8988T (cell line): ENCODE measurements around the gene ZNRF3.
"Not testable (repeated sequence)": the region's sequence is repeated elsewhere in the genome, so short reads cannot be mapped to it uniquely, and the experiment has no call there.

ENCODE experiments used
- DNase-seq: peaks from one replicate; pipeline ENCODE4 v3.0.0; 2011

The ZNRF3 gene

GRCh38 chr22:28934026-28934425, 50.7 kb downstream of the ZNRF3 start:
- DNase-seq, result no peak

GRCh38 chr22:28935140-28935539, 51.8 kb downstream of the ZNRF3 start:
- no peak for DNase-seq

DNA sequence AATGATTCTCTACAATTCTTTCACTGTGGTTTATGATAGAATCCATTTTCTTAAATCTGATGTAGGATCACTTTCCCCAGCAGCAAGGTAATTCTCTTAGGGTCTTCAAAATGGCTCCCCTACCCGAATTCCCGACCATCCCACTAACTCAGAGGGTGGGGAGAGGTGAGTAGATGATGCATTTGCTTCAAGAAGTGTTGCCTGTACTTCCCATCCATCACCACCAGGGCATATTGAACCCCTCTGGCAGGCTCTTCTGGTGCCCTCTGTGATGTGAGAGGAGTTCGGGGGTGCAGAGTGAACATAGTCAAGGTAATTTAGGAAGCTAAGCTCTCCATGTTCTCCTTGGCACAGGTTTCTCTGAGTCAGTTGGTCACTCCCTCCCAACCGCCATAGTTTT, 52.3 kb downstream of the ZNRF3 start:
- DNase-seq, result no peak

- no peak for DNase-seq
These were observed 52.8 kb downstream of the ZNRF3 start for GRCh38 chr22:28936200-28936599.

DNA sequence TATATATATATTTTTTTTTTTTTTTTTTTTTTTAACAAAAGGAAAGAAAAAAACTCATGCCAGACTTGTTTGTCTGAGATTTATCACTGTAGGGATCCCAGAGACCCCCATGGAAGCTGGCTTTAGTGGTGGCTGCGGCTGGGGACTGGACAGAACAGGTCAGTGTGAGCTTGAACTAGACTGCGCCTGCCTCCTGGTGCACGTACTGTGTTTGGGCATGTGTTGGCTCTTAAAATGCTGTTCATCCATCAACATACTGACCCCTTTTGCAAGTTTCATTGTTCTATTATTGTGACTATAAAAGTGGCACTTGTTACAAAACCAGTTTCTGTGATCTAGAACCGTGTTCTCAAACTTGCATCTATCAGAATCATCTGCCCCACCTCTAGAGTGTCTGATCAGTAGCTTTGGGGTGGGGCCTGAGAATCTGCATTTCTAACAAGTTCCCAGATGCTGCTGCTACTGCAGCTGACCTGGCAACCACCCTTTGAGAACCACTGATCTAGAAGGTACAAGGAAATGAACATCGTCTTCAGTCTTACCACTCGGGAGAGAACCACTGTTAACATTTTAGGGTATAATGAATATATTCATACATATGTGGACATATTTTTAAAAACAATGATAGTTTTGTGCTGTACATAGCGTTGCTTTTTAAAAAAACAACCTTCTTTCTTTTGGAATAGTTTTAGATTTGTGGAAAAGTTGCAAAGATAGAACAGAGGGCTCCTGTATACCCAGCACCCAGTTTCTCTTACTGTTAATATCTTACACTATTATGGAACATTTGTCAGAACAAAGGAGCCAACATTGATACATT, 54.0 kb downstream of the ZNRF3 start:
- DNase-seq, result no peak

GRCh38 chr22:28938286-28938833, 55.0 kb downstream of the ZNRF3 start:
- no peak for DNase-seq

DNA sequence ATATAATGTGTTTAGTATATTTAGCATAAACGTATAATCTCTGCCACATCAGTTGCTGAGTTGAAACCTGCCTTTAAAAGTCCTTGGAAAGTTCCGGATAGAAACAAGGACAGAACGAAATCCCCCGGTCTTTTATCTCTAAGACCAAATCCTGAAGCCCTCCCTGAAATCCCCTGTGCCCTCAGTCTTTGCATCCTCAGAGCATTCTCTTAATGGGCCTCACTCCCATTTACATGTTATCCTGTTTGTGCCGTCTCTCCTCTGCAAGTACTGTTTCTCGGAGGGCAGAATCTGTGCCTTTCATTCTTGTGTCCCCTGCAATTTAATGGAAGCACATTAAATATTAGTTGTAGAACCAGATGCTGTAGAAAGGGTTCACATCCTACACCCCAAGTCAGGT, 56.0 kb downstream of the ZNRF3 start:
- no peak for DNase-seq

GRCh38 chr22:28939932-28940331, 56.6 kb downstream of the ZNRF3 start:
- no peak for DNase-seq

DNA sequence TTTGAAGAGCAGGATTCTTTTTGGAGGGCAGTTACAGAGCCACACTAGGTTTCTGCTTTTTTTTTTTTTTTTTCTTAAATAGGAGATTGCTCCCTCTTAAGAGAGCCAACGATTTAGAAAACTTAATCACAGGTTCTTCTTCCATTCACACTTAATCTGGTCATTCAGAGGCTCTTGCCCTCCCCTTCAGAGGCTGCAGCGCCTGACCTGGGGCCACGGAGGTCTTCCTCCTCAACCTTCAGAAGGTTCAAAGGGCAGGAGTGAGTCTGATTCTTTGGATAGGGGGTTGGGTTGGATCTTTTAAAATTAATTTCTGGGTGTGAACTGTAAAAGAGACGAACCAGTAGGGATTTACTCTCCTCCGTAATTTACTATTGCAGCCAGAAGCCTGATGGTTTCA, 57.1 kb downstream of the ZNRF3 start:
- no peak for DNase-seq

GRCh38 chr22:28942333-28942732, 59.0 kb downstream of the ZNRF3 start:
- no peak for DNase-seq

- DNase-seq, result no peak
These were observed 59.6 kb downstream of the ZNRF3 start for GRCh38 chr22:28942801-28943500.

GRCh38 chr22:28943501-28943879, 60.1 kb downstream of the ZNRF3 start:
- DNase-seq, result no peak

DNA sequence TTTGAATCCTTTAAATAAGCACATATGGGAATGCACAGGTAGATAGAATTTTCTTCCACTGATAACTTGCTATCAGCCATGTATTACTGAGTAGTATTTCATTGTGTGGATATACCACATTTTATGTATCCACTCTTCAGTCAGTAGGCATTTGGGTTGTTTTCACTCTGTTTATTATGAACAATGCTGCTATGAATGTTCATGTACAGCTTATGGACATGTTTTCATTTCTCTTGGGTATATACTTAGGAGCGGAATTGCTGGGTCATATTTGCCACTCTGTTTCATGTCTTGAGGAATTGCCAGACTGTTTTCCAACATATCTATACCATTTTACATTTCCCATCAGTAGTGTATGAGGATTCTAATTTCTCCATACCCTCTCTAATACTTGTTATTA, 63.8 kb downstream of the ZNRF3 start:
- DNase-seq, result no peak

GRCh38 chr22:28948424-28948823, 65.1 kb downstream of the ZNRF3 start:
- DNase-seq, result no peak

GRCh38 chr22:28948860-28949551, 65.6 kb downstream of the ZNRF3 start:
- DNase-seq, result not testable (repeated sequence)

DNA sequence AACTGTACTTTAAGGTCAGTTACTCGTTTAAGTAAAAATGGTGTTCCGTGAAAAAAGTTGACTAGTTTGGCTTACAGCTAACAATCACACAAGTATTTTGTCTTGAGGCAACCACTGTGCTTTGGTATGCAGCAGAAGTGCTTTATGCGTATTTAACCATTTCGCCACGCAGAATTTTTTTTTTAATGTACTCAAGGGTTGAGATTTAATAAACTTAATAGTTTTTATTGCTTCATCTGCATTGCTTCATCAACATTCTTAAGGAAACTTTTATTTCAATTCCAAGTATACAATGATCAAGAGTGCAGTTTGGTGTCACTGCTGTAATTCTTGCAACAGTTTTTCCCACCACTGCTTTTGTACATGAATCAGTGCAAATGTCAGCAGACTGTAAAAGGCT, 66.4 kb downstream of the ZNRF3 start:
- DNase-seq, result no peak

DNA sequence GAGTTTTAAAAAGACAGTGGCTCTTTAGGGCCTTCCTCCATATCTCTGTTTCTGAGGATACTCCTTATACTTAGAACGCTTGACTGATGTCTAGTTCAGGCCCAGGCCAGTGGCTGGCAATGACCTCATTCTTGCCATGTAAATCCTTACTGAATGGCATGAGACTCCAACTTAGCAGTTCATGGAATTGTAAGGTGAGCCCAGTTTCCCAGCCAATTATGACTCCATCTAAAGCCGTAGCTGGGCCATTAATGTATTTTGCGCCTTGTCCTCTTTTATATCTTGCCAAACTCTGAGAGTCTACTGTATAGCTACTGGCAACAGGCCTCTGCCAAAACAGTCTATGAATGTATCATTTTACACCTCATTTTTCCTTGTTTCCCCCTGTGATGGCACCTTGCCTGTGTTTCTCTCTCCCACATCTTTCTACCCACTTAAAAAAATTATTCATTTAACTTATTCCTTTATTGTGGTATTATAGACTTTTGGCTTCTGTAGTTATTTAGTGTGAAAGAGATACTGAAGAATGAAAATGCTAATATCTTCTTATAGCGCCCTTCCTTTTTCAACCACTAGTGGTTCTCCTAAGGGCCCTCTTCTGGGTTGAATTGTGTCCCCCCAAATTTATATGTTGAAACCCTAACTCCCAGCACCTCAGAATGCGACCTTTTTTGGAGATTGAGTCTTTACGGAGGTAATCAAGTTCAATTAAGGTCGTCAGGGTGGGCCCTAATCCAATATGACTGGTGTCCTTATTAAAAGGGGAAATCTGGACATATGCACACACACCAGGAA, 67.4 kb downstream of the ZNRF3 start:
- DNase-seq, result no peak

GRCh38 chr22:28951530-28951929, 68.2 kb downstream of the ZNRF3 start:
- DNase-seq, result no peak

GRCh38 chr22:28951969-28952521, 68.7 kb downstream of the ZNRF3 start:
- DNase-seq, result no peak

DNA sequence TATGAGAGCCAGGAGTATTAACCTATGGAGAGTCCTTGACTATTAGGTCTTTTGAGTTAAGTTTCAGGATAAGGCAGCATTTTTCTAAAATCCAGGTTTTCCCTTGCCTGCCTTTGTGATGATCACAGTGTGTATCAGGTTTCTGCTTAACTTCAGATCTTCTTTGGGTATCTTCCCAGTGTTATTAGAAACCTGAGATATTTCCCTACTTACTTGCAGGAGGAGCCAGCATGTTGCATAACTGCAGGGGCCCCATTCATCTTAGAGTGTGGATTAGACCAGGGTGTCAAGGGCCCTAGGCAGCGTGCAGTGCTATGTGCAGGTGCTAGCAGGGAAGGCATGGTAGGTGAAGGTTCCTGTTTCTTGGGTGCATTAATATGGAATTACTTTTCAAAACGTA, 69.5 kb downstream of the ZNRF3 start:
- DNase-seq, result no peak

DNA sequence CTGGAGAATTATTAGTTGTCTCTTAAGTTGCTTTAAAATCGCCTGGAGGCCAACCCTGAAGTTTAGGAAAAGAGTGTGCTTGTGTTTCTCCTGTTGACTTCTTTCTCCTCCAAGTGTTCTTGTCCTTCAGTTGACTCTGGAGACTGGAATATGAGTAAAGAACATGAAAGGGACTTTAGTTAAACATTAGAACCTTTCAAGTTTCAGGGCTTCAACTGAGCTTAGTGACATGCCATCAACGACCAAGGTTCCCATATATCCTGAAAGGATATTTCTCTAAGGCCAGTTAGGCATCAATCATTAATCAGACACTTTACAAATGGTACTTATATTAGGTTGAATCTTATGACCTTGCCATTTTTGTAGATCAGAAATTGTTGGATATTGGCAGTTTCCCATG, 70.0 kb downstream of the ZNRF3 start:
- DNase-seq, result no peak
